Ovary (tissue), 3 donors: Measurements from ENCODE around the gene MRPS9.

ENCODE experiments used
- CTCF ChIP-seq, 3 donors: fragments of 450-650 bp in 2 of 3; fragments of 200-600 bp in 1 of 3; IDR thresholded peaks; one replicate each; pipeline versions ENCODE4 v1.5.1 to v1.8.0; 2016 to 2022; ENCODE audit warnings: antibody characterized with exemption in 3 of 3, mild to moderate bottlenecking in 1 of 3
- EP300 ChIP-seq: sonication (generic); formaldehyde crosslinking; IDR thresholded peaks from one replicate; pipeline ENCODE4 v1.6.1; 2017; ENCODE audit warnings: antibody characterized with exemption
- donor health status: DM: no; HTN: no; CAD: no.

- TF ChIP-seq CTCF (IDR thresholded peaks at IDR 0.05) (no peak), EP300 (no peak)
Measured at GRCh38 chr2:105141099-105141614, 103.3 kb downstream of the MRPS9 start.
